Stimulated activated CD8-positive, alpha-beta memory T cell treated with anti-CD3 and anti-CD28 coated beads, Interleukin-12 subunit alpha, Interleukin-12 subunit beta, amount 100 ng/mL, for 4 hours (primary cell): ENCODE results near the gene DKK3.
"Not testable (repeated sequence)": the region's sequence is repeated elsewhere in the genome, so short reads cannot be mapped to it uniquely, and the experiment has no call there.

Experiments used
- DNase-seq: peaks from one replicate; pipeline ENCODE4 v3.0.0-alpha.2; 2020; ENCODE audit warnings: low read depth

The DKK3 gene

DNA sequence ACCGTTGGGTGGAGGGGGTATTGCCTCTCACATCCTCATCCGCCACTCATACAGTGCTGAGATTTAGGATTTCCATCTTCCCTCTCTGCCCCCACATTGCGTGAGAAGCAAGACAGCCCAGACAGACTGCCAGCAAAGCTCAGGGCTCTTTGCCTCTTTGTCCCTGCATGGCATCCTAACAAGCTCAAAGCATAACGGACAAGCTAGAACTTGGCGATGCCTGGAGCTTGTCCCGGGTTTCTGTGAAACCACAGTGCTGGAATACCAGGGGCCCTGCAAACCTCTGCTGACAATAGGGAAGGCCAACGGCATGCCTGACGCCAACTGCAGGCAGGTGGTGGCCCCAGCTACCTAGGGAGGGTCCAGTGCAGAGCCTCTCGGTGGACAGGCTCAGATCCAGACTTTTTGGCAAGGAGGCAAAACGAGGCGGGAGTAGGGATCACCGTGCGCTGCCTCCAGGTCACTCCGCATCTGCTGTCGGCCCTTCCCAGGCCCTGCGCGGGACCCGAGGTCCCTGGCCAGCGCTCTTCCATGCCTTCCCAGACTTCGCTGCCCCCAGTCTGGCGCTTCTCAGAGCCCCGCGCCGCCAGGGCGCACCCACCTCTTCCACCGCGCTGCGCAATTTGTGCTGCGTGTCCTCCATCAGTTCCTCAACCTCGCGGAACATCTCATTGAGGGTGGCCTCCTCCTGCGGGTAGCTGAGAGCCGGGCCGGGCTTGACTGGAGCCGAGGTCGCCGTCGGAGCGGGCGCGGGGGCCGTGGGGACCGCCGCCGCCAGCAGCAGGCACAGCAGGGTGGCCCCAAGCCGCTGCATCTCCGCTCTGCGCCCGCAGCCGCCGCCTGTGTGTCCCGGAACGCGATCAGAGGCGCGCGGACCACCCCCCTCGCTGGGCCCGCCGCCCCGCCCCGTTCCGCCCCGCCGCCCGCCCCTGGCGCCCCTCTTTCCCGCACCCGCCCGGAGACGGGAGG is at the start of gene DKK3:
Gene DKK3 (minus strand): TSS at position 858 of the 969 bp plus-strand sequence. CDS start 44 bp downstream, at position 814.
- DNase-seq: no peak

DNA sequence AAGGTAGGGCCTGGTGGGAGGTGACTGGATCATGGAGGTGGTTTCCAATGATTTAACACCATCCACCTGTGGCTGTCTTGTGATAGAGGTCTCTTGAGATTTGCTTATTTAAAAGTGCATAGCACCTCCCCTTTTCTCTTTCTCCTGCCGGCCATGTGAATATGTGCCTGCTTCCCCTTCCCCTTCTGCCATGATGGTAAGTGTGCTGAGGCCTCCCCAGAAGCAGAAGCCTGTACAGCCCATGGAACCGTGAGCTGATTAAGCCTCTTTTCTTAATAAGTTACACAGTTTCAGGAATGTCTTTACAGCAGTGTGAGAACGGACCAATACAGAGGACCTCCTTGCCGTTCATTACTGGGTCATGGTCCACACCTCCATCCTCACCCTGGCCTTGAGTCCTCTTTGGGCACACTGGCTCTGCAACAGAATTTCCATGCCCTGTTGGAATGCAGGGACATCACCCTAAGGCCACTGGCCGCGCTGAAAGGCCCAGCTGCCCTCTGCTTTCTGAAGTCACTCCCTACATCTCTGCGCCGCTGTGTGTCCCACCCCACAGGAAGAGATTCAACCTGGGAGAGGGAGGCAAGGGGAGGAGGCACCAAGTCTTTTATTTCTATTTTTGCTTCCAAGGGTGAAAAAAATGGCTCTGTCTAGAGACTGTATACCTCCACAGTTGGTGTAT is 49.0 kb upstream of the DKK3 start:
- DNase-seq: no peak

DNA sequence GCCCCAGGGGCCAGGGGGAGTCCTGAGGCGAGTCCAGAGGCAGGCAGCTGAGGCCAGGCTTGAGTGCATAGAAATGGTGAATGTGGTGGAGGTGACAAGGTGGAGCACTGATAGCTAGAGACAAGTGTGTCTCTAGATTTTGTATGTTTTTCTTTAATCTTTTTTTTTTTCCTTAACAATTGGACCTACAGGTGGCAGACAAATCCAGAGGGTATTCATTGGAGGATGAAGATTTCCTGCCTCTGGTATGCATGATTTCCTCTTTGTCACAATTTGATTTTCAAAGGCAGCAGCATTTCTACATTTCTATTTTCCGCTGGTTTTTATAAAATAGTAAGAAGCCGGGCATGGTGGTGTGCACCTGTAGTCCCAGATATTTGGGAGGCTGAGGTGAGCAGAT is 47.7 kb upstream of the DKK3 start:
- no peak for DNase-seq

DNA sequence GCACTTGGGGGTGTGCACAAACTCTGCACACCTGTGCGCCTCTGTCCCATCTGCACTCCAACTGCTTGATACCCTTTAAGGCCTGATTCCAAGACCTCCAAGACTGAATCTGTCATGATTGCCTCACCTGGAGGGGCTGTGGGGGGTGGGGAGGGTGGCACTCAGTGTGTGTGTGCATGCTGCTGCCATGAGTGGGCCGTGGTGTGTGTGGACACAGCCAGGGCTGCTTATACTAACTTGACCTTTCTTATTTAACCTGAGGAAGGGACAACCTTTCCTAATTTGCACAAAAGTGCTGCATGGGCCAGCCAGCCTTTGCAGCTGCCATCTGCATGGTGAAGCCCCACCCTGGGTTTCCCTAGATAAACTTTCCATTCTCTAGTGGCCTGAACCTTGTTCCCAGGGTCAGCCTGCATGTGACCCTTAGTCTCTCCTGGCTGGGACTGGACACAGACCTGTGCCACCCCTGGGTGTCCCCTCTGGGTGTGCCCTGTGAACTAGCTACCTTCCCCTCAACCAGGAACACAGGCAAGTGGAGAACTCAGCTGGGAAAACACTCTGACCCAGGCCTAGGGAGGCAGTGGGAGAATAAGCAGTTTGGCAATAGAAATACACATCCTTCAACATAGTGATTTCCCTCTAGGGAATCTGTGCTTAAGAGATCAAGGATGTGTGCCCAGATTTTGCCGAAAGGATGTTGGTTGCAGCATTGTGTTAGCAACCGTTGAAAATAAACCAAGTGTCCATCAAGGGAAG is 45.4 kb upstream of the DKK3 start:
- DNase-seq: no peak

DNA sequence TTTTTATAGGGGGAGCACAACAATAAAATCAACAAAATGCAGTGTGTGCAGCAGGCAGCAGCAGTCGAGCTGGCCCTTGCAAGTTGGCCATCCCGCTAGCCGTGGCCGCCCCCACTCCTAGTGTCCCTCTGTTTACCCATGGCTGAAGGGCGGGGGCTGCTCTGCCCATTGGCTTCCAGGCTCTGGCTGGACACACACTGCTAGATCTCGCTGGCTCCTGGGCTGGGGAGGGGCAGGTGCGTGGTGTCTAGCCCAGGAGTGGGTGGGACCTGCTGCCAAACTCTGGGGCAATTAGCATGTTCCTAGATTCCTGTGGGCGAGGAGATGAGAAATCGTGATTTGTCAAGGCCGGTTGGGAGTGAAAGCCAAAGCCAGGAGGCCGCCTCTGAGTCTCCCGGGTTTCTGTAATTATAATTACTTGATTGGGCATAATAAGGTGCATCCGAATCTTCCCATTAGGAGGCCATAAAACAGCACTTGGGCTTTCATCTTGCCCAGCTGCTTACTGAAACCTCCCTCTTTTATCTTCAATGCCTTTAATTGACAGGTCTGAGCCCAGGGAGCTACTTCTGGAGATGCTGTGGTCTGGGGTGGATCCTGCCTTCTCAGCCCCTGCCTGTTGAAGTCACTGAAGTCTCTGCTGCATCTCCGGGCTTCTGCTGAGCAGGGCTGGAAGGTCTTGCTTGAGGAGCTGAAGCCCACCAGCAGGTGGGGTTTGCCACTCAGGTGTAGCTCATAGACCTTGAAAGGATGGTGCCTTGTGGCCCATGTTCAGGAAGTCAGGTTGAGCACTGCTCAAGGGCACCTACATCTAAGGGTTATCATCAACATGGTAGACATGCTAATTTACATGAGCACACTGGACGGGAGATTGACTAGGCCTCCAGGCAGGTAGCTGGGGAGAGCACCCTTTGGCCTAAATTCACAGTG is 44.5 kb upstream of the DKK3 start:
- DNase-seq: no peak

DNA sequence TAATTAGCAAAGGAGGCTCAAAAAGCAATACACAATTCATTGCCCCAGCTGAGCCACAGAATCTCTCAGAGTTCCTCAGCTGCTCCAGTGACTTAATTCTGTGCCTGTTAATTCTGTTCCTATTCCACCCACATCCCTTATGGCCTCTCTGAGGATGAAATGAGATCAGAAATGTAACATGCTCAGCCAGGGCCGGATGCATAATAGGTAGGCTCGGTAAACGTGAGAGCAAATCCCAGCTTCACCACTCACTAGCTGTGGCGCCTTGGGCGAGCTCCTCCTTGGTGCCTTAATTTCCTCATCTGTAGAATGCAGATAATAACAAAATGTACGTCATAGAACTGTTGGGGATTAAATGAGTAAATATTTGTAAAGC is 42.8 kb upstream of the DKK3 start:
- DNase-seq: no peak

DNA sequence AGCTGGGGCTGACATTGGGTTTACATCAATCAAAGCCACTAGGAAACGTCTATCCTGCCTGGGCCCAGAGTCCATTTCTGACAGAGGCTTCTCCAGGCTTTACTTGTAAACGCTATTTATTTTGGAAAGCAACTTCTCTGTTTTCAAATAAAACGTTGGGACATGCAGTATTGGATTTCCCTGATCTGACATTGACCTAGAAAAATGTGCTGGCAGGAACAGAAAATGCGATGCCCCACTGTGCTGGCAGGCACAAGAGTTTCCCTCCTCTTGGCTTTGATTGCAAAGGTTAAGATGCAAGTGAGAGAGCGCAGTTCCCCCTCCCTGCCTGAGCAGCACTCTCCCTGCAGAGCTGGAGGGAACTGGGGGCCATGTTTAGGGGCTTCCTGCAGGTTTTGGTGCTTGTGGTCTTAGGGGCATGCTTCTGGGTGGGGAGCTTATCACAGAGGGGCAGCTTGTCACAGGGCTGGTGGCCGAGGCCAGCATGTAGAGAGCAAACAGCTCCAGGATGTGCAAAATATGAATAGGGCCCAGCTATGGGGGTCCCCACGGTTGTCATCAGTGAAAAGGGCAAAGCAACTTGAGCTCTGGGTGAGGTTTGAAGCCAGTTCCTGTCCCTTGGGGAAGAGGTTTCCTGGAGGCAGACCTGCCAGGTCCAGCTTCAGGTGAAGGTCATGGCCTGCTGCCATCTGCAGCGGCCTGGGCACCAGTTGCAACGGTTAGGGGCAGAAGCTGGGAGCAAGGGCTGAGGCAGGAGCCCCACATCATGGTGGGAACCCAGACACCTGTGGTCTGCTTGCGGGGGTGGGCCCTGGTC is 42.3 kb upstream of the DKK3 start:
- no peak for DNase-seq

DNA sequence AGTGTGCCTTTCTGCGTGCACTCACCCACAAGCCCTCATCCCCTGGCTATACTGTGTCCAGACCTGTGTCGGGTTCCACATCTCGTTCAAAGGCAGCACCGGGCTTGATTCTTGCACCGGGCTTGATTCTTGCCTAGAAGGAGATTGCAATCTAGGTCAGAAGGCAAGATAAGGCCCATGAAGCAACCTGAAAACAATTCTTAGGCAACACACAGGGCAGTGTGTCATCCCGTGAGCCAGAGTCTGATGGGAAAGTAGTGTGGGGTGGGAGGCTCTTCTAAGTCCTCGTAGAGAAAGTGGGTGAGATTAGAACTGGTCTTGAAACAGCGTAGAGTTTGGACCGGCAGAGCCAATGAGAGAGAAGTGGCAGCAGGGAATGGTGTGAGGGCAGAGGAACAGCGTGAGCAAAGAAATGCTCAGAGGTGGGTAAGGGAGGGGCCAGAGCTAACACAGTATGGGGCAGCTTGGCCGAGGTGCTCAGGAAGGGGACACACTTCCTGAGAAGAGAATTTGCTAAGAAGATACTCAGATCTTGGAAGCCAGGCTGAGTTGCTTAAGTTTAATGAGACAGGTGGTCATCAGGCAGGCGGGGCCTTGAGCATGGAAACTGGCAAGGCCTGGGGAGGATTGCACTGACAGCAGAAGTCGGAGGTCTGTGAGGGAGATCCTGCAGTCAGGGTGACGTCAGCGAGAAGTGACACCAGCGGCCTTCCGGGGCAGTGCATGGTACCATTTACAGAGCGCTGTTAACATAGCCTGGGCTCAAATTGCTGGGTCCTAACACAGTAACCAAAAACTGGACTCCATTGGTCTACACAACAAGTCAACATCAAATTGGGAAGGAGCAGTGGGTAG is 40.7 kb upstream of the DKK3 start:
- no peak for DNase-seq

DNA sequence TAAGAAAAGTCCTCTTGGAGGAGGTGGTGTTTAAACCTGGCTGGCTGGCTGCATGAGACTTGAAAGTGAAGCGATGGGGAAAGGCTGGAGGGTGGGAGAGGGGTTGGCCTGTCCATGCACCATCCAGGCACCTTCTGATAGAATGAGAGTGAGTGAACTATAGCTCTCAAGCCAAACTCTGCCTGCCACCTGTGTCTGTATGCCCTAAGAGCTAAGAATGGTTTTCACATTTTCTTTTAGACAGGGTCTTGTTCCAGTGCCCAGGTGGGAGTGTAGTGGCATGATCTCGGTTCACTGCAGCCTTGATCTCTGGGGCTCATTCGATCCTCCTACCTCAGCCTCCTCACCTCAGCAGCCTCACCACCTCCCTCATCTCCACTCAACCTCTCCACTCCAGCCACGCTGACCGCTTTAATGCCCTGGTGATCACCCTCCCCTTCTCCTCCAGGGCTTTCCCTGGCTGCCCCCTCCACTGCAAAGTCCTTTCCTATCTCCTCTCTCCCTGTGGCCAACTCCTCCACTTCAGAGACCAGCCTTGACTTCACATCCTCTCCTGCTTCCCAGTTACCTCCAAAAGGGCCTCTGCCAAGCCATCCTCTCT is 38.3 kb upstream of the DKK3 start:
- DNase-seq: no peak

DNA sequence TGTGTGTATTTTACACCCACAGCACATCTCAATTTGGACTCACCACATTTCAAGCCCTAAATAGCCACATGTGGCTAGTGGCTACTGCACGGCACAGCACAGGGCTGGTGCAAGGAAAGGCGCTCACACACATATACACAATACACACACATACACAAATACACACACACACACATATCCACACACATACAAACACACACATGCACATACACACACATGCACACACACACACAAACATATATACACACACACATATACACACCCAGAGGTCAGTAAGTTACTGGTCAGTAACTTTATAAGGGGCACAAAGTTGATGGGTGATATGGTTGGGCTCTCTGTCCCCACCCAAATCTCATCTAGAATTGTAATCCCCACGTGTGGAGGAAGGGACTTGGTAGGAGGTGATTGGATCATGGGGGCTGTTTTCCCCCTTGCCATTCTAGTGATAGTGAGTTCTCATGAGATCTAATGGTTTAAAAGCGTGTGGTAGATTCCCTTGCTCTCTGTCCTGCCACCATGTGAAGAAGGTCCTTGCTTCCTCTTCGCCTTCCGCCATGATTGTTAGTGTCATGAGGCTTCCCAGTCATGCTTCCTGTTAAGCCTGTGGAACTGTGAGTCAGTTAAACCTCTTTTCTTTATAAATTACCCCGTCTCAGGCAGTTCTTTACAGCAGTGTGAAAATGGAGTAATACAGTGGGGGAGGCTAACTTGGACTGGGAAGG is 37.6 kb upstream of the DKK3 start:
- no peak for DNase-seq

DNA sequence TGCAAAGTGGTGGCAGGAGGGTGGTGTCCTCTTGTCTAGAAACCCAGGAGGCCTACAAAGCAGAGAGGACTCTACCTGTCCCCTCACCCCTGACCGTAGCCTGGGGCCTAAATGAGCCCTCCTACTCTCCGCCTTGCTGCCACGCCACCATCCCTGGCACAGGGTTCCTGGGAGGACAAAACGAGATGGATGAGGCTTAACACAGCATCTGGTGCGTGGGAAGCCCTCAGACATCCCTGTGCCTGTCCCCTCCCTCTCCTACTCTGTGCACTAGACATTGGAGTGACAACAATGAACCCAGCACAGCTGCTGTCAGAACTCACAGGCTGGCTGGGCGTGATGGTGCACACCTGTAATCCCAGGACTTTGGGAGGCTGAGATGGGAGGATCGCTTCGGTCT is 36.4 kb upstream of the DKK3 start:
- no peak for DNase-seq

DNA sequence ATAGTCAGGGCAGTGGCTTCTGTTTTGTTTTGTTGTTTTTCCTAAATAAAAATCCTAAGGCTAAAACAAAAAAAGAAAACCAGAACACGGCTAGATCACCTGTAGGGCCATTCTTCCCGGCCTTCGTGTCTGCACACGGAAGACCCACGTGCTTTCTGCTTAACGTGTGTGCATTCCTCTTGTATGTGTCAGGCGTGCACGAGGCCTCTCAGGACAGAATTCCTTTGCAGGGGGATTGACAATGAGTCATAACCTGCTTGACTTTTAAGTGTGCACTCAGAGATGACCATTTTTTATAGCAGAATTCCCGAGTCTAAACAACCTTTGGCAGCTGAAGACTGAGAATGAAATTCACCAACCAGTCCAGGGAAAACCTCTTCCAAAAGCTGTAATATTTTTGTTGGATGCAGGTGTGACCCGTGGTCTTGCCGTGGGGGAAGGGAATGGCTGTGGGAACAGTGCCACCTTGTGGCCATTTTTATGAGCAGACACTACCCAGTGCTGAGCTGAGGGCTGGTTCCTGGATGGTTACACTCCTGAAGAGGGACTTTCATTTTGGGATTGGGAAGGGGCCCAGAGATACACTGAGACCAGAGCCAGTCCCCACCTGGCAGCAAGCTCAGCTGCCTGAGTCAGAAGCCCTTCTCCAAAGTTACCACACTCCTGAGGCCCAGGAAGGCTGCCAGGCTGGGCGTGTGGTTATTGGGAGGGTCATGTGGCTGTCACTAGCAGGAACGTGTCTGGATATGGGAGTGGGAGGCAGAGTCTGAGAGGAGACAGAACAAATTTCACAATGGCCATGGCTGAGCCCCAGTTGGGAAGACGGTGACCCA is 35.7 kb upstream of the DKK3 start:
- peak; percentile 15 for DNase-seq

DNA sequence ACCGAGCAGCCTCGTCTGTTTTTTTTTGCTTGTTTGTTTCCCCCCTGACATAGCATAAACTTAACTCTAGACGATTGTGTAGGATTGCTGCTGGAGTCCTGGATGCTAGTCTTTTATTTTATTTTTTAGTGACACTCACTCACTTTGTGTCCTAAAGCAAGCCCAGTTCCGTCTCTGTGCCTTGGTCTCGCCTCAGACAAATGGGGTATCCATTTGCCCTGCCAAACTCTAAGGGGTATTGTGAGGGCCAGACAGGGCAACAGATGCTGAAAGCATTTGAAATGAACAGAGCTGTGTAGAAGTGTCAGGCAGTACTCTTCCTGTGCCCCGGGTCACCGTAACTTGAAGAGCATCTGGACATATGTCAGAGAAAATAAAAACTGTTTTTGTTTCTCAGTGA is 34.8 kb upstream of the DKK3 start:
- no peak for DNase-seq

DNA sequence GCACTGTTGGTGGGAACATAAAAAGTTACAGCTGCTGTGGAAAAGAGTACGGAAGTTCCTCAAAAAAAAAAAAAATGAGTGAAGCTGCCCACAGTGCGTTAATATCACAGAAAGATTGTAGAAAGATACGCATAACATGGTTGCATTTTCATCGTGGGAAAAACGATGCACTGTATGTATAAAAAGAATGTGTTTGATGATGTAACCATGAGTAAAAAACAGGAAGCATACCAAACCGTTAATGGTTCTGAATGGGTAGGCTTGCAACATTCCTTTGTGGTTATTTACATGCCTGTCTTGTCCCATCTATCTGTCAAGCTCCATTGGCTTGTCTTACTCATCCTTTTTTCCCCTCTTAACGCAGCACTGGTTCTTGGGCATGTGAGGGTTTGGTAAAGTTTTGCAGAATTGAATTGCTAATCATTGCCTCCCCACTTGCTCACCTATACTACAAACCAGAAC is 33.8 kb upstream of the DKK3 start:
- no peak for DNase-seq

DNA sequence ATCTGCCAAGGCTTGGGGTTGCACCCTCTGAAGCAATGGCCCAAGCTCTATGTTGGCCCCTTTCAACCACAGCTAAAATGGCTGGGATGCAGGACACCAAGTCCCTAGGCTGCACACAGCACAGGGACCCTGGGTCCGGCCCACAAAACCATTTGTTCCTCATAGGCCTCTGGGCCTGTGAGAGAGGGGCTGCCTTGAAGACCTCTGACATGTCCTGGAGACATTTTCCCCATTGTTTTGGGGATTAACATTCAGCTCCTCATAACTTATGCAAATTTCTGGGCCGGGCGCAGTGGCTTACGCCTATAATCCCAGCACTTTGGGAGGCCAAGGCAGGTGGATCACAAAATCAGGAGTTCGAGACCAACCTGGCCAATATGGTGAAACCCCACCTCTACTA is 32.3 kb upstream of the DKK3 start:
- DNase-seq: not testable (repeated sequence)

DNA sequence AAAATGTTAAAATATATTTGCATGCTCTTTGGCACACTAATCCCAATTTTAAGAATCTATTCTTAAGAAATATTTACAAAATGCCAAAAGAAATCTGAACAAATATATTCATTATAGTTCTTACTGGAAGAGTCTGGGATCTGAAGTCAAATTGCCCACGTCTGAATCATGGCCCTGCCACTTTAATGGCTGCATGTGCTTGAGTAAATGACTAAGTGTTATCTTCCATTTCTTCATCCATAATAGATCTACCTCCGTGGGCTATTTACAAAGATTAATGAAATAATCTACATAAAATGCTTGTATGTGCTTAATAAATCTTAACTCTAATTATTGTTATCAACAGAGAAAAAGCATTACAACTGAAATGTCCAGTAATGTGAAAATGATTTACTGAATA is 24.5 kb upstream of the DKK3 start:
- DNase-seq: no peak

DNA sequence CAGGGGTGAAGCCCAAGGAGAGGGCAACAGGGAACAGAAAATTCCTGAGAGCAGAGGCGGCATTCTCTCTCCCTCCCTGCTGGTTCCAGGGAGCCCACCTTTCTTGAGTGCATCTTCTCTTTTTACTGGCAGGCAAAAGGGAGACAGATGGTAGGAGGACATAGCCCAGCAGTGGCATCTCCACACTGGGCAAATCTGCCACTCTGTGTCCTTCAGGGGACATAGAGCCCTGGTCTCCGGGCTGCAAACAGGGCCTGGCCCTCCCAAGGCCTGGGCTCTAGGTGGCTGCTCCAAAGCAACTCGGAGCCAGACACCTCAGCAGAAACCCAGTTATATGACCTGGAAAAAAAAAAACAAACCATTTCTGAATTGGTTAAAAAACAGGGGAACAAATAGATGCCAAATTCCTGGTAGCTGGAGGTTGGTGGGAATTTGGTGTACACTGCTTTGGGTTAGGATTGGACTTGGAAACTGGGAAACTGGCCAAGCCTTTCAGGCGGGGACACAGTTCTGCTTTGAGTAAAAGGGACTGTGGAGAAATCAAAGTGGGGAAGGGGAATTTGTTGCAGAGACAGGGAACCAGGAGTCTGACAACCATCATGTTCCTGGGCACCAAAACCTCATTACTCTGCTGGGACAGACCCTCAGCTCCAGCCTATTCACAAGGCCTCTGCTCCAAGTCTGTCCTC is 23.6 kb upstream of the DKK3 start:
- no peak for DNase-seq
